PC-9 (cell line): ENCODE measurements around the gene NECTIN3.

Source experiments
- CTCF ChIP-seq: fragments of 200-600 bp; sonication (generic); conservative IDR thresholded peaks from 2 replicates; pipeline ENCODE4 v1.6.1; 2017; ENCODE audit warnings: mixed run types, antibody characterized with exemption, mild to moderate bottlenecking, moderate library complexity
- EZH2 ChIP-seq: fragments of 200-600 bp; sonication (generic); IDR thresholded peaks from 2 replicates; pipeline ENCODE4 v1.8.0; 2017; ENCODE audit warnings: antibody characterized with exemption, low read depth

GRCh38 chr3:111069974-111070771 is 1.4 kb upstream of the NECTIN3 start:
- TF ChIP-seq CTCF (no peak), EZH2 (no peak)
